ENCODE measurements around the gene NFIA.

NFIA gene

DNA sequence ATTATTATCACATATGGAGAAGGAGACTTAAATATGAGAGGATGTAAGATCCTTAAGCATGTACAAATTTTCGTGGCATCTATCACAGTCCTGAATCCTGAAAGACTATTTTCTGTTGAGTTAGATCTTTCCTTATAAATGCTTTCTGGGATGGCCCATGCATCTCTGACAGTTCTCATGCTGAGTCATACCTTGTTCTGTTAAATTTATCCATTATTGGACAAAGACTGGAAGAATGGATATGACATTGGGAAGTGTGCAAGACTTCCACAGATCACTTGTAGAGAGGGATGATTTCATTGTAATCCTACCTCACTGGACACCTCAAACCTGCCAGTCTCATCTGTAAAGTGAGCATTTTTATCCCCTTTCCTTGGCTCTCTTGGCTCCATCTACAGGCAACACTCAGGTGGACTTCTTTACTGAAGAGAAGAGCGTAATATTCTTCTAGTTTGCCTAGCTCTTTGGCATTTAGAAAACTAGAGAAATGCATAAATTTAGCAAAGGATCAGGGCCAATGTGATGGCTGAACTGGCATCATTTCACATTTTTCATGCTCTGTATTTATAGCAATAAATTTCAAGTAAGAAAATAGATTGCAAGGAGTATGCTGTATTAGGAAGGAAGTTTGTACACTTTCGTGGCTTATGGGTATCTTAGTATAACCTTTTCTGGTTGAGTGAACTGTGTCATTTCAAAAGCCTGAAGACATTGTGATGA lies 128.2 kb downstream of the NFIA start:
- Histone ChIP-seq H3K9me3 (replicated peaks in 1 of 11) (peaks cover 0 to 13% (median 6%) of the 10 kb centered on the region in 11 experiments; a peak in 10 of 22 replicates), H3K9ac (no peak overlapping the region), H3K4me3 (no peak overlapping the region), H3K36me3 (no peaks in the 10 kb centered on the region), H4K20me1 (no peaks in the 10 kb centered on the region), H3K4me2 (peak overlapping the region in 6 of 11 experiments; percentile 20 to 49 (median 37); a peak in 12 of 22 replicates), H3K27ac (no peak overlapping the region), H3K27me3 (no peaks in the 10 kb centered on the region), H3K4me1 (peaks cover 0 to 47% (median 18%) of the 10 kb centered on the region in 10 experiments; a peak in 12 of 20 replicates)
- TF ChIP-seq Cebpa-rat (IDR thresholded peaks at IDR 0.05) = no peak

GRCh38 chr1:61213245-61214011 lies 131.1 kb downstream of the NFIA start:
- Histone ChIP-seq H3K27me3 (no peaks in the 10 kb centered on the region), H3K4me1 (peaks cover 0 to 36% (median 18%) of the 10 kb centered on the region in 10 experiments; a peak in 12 of 20 replicates), H3K4me3 (no peak overlapping the region), H3K36me3 (no peaks in the 10 kb centered on the region), H3K9ac (no peak overlapping the region), H3K9me3 (replicated peaks in 1 of 11) (peaks cover 0 to 13% (median 6%) of the 10 kb centered on the region in 11 experiments; a peak in 11 of 22 replicates), H3K27ac (no peak overlapping the region), H4K20me1 (no peaks in the 10 kb centered on the region), H3K4me2 (peak overlapping the region in 8 of 11 experiments; percentile 15 to 61 (median 54); a peak in 14 of 22 replicates)
- TF ChIP-seq Cebpa-rat (IDR thresholded peaks at IDR 0.05) = no peak

- no peak for TF ChIP-seq Cebpa-rat (IDR thresholded peaks at IDR 0.05)
Measured at GRCh38 chr1:61215119-61215518, 132.8 kb downstream of the NFIA start.

DNA sequence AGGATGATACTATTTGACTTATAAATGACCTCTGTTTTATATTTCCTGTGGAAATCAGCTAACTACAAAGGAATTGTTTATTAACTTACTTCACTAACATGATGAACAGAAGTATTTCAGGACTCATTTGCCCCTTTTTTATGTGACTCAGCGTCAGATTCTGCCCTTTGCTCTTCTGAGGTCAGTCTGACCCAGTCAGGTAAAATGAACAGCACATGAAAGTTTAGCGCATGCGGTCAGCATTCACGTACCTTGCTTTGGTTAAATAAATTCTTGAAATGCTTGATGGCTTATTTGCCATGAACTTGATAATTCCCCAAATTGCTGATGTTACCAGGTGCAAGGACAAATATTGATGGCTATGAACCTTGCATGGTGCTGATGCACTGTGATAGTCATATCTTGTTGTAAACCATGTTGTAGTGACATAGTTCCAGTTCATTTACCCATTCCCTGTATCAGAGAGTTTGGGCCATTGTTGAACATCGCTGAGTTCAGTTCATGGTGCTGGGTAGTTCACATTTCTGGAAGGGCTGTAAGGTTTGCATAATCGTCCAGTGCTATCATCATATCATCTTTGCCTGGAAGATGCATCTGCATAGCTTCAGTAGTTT lies 133.4 kb downstream of the NFIA start:
- H3K4me2 ChIP-seq = no peak overlapping the region
- TF ChIP-seq Cebpa-rat (IDR thresholded peaks at IDR 0.05) = no peak
- H3K36me3 ChIP-seq = no peaks in the 10 kb centered on the region
- no peak overlapping the region for H3K4me3 ChIP-seq
- peaks cover 0 to 13% (median 6%) of the 10 kb centered on the region in 11 experiments; a peak in 11 of 22 replicates for H3K9me3 ChIP-seq (replicated peaks in 1 of 11)
- H3K4me1 ChIP-seq = peaks cover 0 to 29% (median 16%) of the 10 kb centered on the region in 10 experiments; a peak in 12 of 20 replicates
- H3K27me3 ChIP-seq = no peaks in the 10 kb centered on the region
- no peak overlapping the region for H3K27ac ChIP-seq
- no peak overlapping the region for H3K9ac ChIP-seq
- H4K20me1 ChIP-seq = no peaks in the 10 kb centered on the region

More at GRCh38 chr1:61215119-61215518, 132.8 kb downstream of the NFIA start:
- no peaks in the 10 kb centered on the region for H3K36me3 ChIP-seq
- no peak overlapping the region for H3K9ac ChIP-seq
- H3K4me2 ChIP-seq = no peak overlapping the region
- H3K27me3 ChIP-seq = no peaks in the 10 kb centered on the region
- no peak overlapping the region for H3K4me3 ChIP-seq
- no peaks in the 10 kb centered on the region for H4K20me1 ChIP-seq
- H3K9me3 ChIP-seq (replicated peaks in 1 of 11) = peaks cover 0 to 13% (median 6%) of the 10 kb centered on the region in 11 experiments; a peak in 11 of 22 replicates
- peaks cover 0 to 36% (median 18%) of the 10 kb centered on the region in 10 experiments; a peak in 12 of 20 replicates for H3K4me1 ChIP-seq
- no peak overlapping the region for H3K27ac ChIP-seq

DNA sequence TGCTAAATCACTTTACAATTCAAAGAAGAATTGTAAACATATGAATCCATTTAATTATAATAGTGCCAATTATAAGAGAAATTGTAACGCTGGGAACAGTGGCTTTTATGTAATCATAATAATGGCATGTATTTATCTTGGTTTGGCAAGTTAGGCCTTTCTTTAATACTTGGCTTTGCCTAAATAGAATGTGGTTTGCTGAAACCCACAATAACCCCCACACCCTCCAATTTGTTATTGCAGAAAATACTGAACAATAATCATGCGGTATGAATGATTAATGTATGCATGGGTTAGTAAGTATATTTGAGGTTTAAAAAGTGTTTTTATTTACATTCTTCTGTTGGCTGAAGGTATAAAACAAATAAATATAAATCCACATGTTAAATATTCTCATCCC lies 138.2 kb downstream of the NFIA start:
- TF ChIP-seq Cebpa-rat (IDR thresholded peaks at IDR 0.05) = no peak
- Histone ChIP-seq H3K9me3 (replicated peaks in 1 of 11) (peaks cover 0 to 3% (median 0%) of the 10 kb centered on the region in 11 experiments; a peak in 2 of 22 replicates), H3K27ac (no peak overlapping the region), H3K27me3 (no peaks in the 10 kb centered on the region), H3K4me2 (no peak overlapping the region), H3K36me3 (no peaks in the 10 kb centered on the region), H3K4me1 (no peaks in the 10 kb centered on the region), H3K9ac (no peak overlapping the region), H4K20me1 (no peaks in the 10 kb centered on the region), H3K4me3 (no peak overlapping the region)

DNA sequence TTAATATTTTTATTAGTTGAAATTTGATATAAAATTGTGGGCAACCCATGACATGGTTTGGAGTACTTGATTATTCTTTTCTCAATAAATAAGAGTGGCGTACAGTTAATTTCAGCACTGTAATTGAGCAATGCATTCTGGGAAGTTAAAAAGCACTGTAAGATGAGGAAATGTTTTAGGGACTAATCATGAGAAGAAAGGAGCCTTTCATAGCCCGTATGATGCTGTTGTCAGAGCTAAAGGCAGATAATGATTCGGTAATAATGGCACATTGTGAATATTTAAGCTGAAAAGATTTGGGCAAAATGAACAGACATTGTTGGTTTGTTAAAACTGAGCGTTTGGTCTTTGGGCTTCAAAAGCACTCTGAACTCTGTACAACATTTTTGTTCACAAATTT lies 139.3 kb downstream of the NFIA start:
- Histone ChIP-seq H3K4me2 (no peak overlapping the region), H3K9me3 (replicated peaks in 1 of 11) (peaks cover 0 to 3% (median 0%) of the 10 kb centered on the region in 11 experiments; a peak in 2 of 22 replicates), H3K4me1 (no peaks in the 10 kb centered on the region), H3K27me3 (no peaks in the 10 kb centered on the region), H3K36me3 (no peaks in the 10 kb centered on the region), H4K20me1 (no peaks in the 10 kb centered on the region), H3K27ac (no peak overlapping the region), H3K4me3 (no peak overlapping the region), H3K9ac (no peak overlapping the region)
- TF ChIP-seq Cebpa-rat (IDR thresholded peaks at IDR 0.05) = no peak

DNA sequence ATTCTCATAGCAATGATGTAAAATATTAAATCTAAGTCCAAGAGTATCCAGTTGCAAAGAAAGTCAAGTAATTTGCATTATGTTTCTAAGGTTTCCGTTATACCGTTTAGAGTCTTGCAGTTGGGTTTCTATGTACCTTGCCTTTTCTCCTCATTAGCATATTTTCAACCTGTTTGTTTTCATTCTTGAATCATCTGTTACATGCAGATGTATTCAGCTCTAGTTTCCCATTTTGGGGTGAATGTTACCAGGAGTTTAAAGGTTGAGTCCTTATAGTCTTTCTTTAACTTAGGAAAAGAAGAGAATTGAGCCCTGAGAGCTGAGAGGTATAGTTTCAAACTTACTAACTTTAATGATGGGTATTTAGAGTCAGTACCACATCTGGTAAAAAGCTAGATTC lies 139.9 kb downstream of the NFIA start:
- no peak for TF ChIP-seq Cebpa-rat (IDR thresholded peaks at IDR 0.05)
- no peaks in the 10 kb centered on the region for H3K36me3 ChIP-seq
- no peaks in the 10 kb centered on the region for H3K27me3 ChIP-seq
- H3K4me2 ChIP-seq = no peak overlapping the region
- peaks cover 0 to 3% (median 0%) of the 10 kb centered on the region in 11 experiments; a peak in 2 of 22 replicates for H3K9me3 ChIP-seq (replicated peaks in 1 of 11)
- no peaks in the 10 kb centered on the region for H3K4me1 ChIP-seq
- H3K4me3 ChIP-seq = no peak overlapping the region
- H4K20me1 ChIP-seq = no peaks in the 10 kb centered on the region
- H3K9ac ChIP-seq = no peak overlapping the region
- H3K27ac ChIP-seq = no peak overlapping the region

- Histone ChIP-seq H3K27me3 (no peaks in the 10 kb centered on the region), H3K4me1 (0 out of 20 replicates have a peak, but pooled peaks cover 0 to 1% (median 0%) of the 10 kb centered on the region in 10 experiments), H3K4me2 (no peak overlapping the region), H3K36me3 (no peaks in the 10 kb centered on the region), H3K9ac (no peak overlapping the region), H3K9me3 (replicated peaks in 1 of 11) (peaks cover 0 to 3% (median 0%) of the 10 kb centered on the region in 11 experiments; a peak in 2 of 22 replicates), H3K27ac (no peak overlapping the region), H3K4me3 (no peak overlapping the region), H4K20me1 (no peaks in the 10 kb centered on the region)
- TF ChIP-seq Cebpa-rat (IDR thresholded peaks at IDR 0.05) = no peak
Measured at GRCh38 chr1:61223140-61223539, 140.8 kb downstream of the NFIA start.

GRCh38 chr1:61224609-61225008 lies 142.2 kb downstream of the NFIA start:
- H3K27ac ChIP-seq = no peak overlapping the region
- no peaks in the 10 kb centered on the region for H3K36me3 ChIP-seq
- H3K9ac ChIP-seq = no peak overlapping the region
- no peak overlapping the region for H3K4me2 ChIP-seq
- H3K4me1 ChIP-seq = 0 out of 20 replicates have a peak, but pooled peaks cover 0 to 4% (median 0%) of the 10 kb centered on the region in 10 experiments
- H3K27me3 ChIP-seq = no peaks in the 10 kb centered on the region
- H3K4me3 ChIP-seq = no peak overlapping the region
- no peak for TF ChIP-seq Cebpa-rat (IDR thresholded peaks at IDR 0.05)
- no peaks in the 10 kb centered on the region; a peak in 1 of 22 replicates for H3K9me3 ChIP-seq (replicated peaks in 1 of 11)
- H4K20me1 ChIP-seq = no peaks in the 10 kb centered on the region

Measured in BLaER1 treated with 17β-estradiol and CSF1 and Interleukin-3, amounts not matched to agents 10 nM and 100 nM (cell line).